ENCODE data around the gene UPF3B. TPM values are rescaled to one million over a fixed set of nuclear protein-coding genes. Genes with fewer than 3 reads are reported as not detected.

The UPF3B gene
- total and polyA plus RNA-seq, 2 donors (not counting 3 experiments of a cell fraction or from before 2014, with no cell fraction given): 3.7 to 11.9 TPM

GRCh38 chrX:119878740-119879139 is 26.0 kb upstream of the UPF3B start:
- intact Hi-C loops (cut with micrococcal nuclease): no loop called here
- POLR2A ChIA-PET: no interaction called here
- BruUV-seq (replicated peaks): no TSS peak
- Histone ChIP-seq H3K9ac (replicated peaks; ENCODE audit: extremely low read depth, insufficient read depth, low read length) (no peak overlapping the region), H2AFZ (ENCODE audit: low read depth, low read length) (no peak overlapping the region), H3K4me1 (ENCODE audit: control insufficient read depth, extremely low read depth, insufficient read depth, low read length) (no peaks in the 10 kb centered on the region), H3K9me3 (replicated peaks; ENCODE audit: control insufficient read depth, insufficient read depth, low read length) (no peaks in the 10 kb centered on the region), H3K27me3 (ENCODE audit: control insufficient read depth in 2 of 2, insufficient read depth in 2 of 2, low read length in 2 of 2) (no peaks in the 10 kb centered on the region), H3K4me3 (replicated peaks in 1 of 3; ENCODE audit: insufficient read depth in 1 of 3, low read depth in 1 of 3, low read length in 3 of 3) (no peak overlapping the region), H3K27ac (ENCODE audit: insufficient read depth, low read depth, low read length) (no peak overlapping the region), H3K79me2 (ENCODE audit: control insufficient read depth, insufficient read depth, low read length) (peaks cover 4% of the 10 kb centered on the region), H3K9me1 (replicated peaks; ENCODE audit: control insufficient read depth, extremely low read depth, insufficient read depth, low read length) (no peaks in the 10 kb centered on the region), H3K4me2 (ENCODE audit: insufficient read depth, low read length) (no peak overlapping the region), H3K36me3 (ENCODE audit: control insufficient read depth in 2 of 2, extremely low read depth in 1 of 2, insufficient read depth in 2 of 2, low read length in 2 of 2) (no peaks in the 10 kb centered on the region), H4K20me1 (replicated peaks; ENCODE audit: control insufficient read depth, extremely low read depth, insufficient read depth, low read length) (no peaks in the 10 kb centered on the region)
- TF ChIP-seq FOS (IDR thresholded peaks at IDR 0.05; ENCODE audit: borderline replicate concordance, insufficient read depth, low read length): no peak
- TF ChIP-seq GATA2 (IDR thresholded peaks at IDR 0.05; ENCODE audit: insufficient read depth, insufficient read length, low read depth, low read length): no peak
- no peak for TF ChIP-seq CTCF (IDR thresholded peaks at IDR 0.05; ENCODE audit: extremely low read depth in 1 of 2, insufficient read depth in 1 of 2, low read depth in 1 of 2, low read length in 2 of 2)
- TF ChIP-seq JUN (IDR thresholded peaks at IDR 0.05; ENCODE audit: borderline replicate concordance, insufficient read depth, insufficient read length, low read depth): no peak
- TF ChIP-seq EZH2 (IDR thresholded peaks at IDR 0.05; ENCODE audit: borderline replicate concordance, low read depth, low read length, severe bottlenecking): no peak
- no peak for TF ChIP-seq MYC (IDR thresholded peaks at IDR 0.05; ENCODE audit: low read depth, low read length)
- TF ChIP-seq POLR2AphosphoS5 (IDR thresholded peaks at IDR 0.05; ENCODE audit: insufficient read depth, low read depth, low read length): no peak
- TF ChIP-seq MAX (IDR thresholded peaks at IDR 0.05; ENCODE audit: insufficient read depth, insufficient read length): no peak
- TF ChIP-seq POLR2A (IDR thresholded peaks at IDR 0.05; ENCODE audit: low read depth, low read length): no peak
- dilution Hi-C loops (cut with MboI; ENCODE audit: extremely low pct_ligation_motif_present, low sequenced_read_pairs): no loop called here
- CTCF ChIA-PET: interaction anchor here (0.9 to 1.2 kb wide), 3 partner anchors 9 to 26 kb away, joined by 3 read pairs; partner anchors contain the start of gene UPF3B
- no peak for FAIRE-seq
- DNase-seq (ENCODE audit: low read depth, low spot score): no peak

All from endothelial cell of umbilical vein (primary cell).